GM04503 (cell line): Measurements from ENCODE around the gene KCNN3.
A peak's percentile ranks its signal among the peaks of the same experiment; 100 is the strongest.

ENCODE experiments used
- DNase-seq: peaks from one replicate; pipeline ENCODE4 v3.0.0-alpha.2; 2012; ENCODE audit warnings: low read depth

Gene KCNN3

DNA sequence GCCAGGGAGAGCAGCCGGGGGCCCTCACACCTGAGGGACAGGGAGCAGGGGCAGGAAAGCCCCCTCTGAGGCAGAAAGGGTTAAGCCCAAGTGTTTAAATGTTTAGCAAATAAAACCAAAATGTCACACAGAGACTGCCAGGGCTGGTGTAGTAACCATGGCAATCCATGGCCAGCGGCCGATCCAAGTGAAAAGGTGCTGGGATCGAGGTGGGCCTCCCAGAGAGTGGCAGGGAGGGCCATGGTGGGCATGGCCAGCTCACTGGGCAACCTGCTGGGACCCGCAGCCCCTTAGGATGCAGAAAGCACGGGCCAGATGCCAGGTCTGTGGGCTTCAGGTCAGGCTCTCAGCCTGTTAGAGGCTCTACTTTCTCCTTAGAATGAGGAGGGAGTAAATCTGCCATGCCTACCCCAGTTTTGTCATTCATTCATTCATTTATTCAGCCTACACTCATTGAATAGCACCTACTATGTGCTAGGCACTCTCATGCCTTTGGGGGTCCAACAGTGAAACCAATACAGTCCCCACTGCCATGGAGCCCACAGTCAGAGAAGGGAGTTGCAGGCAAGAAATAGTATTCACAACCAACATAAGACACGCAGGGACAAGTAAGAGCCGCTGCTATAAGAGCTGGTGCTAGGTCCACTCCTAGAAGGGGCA, 56.1 kb downstream of the KCNN3 start:
- no peak for DNase-seq

DNA sequence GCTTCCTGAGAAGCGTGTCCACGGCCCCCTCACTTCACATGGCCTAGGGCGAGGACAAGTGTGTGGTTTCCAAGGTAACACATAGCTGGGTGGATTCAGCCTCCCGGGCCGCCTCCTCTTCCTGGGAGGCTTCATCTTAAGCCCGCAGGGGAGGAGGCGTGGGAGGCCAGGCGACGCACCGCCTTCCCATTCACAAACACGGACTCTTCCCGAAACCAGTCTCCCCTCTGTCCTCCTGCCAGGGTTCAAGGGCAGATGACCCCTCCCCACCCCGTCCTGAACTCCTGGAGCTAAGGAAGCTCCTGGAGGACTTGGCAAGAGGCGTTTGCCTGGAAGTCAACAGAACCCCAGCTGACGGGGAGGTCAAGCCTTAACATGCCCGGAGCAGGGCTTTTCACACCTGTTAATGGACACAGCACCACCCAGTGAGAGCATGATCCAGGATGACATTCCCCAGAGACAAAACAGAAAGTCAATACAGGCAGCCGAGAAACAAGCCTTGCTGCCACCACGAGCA, 56.7 kb downstream of the KCNN3 start:
- no peak for DNase-seq

DNA sequence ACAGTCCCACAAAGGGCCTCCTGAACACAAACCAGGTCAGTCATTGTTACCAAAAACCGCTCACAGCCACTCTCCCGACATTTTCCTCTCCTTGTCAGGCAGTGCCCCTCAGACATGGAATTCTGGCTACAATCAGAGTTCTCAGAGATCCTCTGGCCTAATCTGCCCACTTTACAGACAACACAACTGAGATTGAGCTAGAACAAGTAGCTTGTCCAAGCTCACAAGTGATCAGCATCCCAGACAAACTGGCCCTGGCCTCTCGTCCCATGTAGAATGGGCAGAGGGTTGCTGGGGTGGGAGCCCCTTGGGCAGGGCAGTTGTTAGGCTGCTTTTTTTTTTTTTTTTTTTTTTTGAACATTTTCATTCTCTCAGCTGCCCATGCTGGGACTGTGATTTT, 57.2 kb downstream of the KCNN3 start:
- DNase-seq, result no peak

DNA sequence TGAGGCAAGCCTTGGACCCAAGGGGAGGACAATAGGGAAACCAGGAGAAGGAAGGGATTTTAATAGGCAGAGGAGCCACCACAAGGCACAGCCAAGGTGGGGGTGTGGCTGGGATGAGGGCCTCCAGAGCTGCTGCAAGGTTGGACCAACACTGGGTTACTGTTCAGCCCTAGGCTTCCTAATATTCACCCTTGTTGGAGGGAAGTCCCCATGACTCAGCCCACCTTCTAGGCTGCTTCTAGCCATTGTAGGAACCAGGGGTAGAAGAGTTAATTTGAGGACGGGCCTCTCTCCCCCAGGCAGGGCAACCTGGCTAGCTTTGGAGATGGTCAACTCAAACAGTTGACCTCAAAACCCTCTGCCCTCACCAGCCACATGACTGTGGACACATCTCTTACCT, 59.5 kb downstream of the KCNN3 start:
- DNase-seq, result no peak

DNA sequence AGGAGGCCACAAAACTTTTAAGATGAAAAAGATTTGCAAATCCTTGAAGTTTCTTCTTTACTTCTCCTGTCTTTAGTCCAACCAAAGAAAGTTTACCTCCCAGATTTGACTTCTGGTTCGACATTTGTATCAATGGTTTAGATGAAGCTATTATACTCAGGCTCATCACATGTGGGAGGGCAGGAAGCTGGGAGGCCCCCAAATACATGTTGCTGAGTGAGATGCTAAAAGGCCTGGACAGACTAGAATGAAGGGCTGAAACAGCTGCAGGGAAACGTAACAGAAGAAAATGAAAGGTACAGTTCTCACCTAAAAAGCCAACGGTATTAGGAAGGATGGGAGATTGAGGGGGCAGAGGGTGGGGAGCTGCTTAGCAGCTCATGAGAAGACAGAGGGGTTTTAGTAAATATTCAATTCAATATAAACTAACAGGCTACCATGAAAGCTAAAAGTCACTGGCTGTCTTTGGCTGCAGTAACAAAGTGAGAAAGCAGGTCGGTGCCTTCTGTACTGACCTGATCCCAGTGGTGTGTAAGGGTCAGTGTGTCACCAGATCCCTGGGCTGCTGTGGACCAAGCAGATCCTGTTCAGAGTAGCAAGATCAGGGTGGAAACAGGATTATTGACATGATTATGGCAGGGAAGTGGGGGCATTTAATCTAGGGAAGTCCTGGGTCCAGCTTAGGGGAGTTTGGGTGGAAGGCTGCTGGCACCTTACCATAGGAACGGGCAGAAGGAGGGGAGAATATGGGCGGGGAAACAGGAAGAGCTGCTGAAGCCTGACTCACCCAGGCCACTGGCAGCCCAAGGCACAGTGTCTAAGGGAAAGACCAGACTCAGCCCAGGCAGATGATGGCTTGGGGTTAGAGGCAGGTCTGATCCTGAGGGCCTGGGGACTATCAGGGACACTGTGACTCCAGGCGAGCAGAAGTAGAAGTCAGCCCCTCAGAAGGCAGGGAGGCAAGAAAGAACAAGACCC, 60.4 kb downstream of the KCNN3 start:
- peak; percentile 6 for DNase-seq

DNA sequence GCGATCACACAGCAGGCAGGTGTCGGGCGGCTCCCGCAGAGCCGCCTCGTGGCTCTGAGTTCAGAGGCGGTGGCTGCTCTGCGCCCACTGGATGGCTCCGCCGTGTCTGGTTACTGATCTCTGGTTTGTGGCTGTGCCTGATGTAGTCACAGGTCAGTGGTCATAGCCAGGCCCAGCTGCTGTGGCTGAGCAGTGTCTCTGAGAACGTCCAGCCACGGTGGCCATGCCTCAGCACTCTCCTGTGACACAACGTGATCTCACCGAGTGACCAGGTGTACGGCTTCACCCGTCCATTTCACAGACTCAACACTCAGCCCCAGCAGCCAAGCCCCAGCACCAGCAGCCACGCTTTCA, 61.2 kb downstream of the KCNN3 start:
- no peak for DNase-seq

DNA sequence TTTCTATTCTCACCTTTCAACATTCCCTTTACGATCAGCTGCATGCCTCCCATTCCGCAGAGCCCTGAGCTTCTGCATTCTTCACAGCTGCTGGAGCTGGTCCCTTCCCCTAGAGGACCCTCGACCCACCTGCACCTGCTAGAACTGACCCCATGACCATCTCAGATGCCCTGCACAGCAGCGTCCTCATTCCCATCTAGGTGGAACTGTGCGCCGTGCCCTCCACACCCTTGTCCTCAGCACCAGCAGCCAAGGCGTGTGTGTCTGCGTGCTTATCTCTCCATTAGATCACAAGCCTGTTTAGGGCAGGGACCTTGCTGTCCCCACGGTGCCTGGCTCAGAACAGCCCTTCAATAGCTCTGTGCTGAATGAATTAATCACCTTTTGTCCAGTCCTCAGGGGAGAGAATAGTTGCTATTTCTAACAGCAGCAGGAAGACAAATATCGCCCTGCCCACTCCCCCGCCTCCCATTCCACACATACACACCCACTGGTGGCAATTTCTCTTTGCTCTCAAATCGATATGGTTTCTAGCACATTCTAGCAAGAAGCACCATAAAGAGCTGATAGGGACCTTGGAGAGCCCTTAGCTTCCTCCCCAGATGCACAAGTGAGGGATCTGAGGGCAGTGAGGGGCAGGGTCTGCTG, 61.7 kb downstream of the KCNN3 start:
- DNase-seq, result no peak

DNA sequence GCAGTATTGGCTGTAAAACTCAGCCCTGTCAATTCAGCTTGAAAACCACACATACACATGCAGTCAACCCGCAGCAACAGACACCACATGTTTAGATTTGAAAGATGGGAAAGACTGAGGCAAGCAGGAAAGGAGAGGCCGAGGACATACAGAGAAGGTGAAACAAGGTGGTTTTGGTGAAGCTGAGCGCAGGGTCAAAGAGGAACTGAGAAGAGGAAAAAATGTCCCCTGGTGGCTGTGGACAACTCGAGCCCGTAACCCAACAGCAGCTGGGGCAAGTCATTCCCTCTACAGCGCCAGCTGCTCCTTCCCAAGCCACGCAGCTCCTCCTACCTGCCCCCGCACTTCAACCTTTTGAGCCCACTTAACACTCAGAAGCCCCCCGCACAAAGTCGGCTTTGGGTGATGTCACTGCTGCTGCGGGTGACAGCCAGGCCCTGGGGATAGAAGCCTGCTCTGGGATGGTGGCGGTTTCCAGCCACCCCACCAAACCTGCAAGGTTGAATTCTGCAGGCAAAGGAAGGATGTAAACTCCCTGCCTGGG, 63.0 kb downstream of the KCNN3 start:
- DNase-seq, result no peak

DNA sequence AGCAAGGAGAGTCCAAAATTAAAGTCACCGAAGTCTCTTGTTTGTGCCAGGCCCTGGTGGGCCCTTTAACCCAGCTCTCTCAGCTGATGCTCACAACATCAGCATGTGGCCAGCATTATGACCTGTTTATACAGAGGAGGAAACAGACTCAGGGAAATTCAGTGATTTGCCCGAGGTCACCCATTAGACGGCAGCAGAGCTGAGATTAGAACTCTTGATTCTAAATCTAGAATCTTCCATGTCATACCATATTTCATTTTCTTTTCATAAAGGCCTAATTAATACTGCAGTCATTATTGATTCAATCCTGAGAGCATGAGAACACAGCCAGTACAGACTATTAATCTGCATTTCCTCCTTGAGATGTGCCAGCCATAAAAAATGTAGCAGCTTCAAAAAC, 63.7 kb downstream of the KCNN3 start:
- no peak for DNase-seq

DNA sequence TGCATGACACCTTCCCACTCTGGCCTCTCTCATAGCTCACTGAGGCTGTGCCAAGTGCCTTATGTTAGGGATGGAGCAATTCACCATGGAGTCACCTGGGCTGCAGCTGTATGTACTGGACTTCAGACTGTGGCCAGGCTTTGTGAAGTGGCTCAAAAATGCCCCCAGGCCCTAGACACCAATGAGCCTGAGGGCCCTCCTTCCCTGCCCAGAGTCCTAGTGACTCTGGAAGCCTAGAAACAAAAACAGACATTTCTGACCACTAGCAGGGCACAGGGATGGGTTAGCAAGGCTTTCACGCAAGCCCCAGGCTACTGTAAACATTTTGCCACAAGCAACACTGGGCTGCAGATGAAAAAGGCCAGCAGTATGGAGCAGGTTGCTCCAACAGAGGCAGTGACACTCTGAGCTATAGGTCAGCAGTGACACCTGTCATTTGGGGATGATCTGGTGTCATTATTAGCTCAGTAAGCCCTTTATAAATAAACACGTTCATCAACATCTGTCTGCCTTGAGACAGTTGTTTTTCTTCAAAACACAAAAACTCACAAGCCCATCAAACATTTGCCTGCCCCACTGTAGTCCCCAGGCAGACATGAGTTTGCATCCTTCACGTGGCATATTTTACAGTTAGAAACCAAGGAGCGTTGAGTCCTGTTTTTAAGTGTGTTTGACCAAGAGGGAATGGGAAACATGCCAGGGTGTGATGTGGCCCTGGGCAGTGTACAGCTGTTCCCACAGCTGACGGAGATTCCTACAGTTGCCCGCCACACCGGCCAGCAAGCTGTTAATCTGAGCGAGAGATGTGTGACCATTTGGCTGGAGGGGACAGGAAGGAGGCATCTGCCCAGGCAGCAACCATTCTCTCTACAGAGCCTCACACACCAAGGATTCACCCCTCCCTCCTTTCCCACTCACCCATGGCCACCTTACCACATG, 66.8 kb downstream of the KCNN3 start:
- no peak for DNase-seq

DNA sequence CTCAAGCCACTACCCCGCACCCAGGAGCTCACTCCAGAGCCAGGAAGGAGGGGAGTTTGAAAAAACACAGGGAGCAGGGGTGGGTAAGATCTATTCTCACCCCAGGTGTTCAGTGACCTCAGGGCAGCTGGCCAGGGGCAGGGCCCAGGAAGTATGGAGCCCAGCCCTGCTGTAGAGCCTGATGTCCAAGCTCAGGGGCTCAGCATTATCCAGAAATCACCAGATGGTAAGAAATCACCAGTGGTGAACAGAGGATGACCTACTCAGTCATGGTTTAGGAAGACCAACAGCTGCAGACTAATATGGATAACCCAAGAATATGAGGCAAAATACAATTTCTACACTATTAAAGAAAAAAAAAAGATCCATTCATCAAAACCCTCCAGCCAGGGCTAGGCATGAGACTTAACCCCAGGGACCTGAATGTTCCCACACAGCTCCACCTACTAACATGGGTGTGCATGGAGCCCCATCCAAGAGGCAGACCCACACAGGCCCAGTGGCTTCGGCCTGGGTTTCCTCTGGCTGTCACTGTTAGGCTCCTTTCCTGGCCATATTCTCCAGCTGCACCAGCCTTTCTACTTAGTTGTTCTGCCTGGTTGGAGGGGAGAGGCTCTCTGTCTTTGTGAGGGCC, 67.6 kb downstream of the KCNN3 start:
- DNase-seq, result no peak

DNA sequence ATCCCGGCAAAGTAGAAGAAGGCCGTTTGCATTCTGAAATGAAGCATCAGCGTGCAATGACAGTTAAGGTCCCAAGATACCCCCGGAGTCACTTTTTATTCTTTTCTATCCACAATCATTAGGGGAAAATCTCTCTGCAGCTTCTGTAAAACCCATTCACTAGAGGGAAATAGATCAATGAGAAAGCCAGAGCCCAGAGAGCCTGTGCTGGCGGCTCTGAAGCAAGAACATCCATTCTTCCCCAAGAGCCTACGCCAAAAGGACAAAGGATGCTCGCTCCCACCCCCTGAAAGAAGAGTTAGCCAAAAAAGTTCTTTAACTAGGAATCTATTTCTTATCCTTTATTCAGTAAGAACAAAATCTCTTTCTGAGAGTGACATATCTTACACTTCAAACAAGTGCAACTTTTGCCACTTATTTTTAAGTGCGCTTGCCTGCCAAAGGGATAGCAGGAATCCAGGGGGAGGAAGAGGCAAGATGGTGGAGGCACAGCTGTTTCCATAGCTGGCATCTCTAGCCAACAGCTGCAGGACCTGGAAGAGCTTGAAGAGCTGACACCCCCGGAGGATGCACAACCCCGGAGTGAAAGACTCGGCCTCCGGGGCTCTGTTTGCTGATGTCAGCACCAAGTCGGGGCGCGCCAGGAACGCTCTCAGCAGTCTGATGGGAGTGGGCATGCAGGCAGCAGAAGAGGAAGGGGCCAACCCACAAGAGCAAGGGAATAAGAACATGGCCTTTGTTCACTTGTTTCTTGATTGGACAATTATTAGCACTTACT, 68.7 kb downstream of the KCNN3 start:
- DNase-seq, result no peak

DNA sequence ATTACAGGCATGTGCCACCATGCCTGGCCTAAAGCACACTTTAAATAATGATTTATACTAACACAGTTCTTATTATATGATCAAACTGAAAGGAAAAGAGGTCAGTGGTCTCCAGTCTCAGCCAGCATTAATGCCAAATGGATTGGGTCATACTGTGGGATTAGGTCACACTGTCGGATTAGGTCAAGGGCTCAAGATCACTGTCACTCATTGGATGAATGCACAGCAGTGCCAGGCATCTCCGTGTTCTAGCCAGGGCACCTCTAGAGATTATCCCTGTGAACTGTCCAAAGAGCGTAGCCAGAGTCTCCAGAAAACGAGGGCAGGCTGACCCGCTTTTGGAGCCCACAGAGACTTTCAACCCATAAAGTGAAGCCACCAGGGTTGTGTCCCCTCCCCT, 70.9 kb downstream of the KCNN3 start:
- DNase-seq, result no peak

DNA sequence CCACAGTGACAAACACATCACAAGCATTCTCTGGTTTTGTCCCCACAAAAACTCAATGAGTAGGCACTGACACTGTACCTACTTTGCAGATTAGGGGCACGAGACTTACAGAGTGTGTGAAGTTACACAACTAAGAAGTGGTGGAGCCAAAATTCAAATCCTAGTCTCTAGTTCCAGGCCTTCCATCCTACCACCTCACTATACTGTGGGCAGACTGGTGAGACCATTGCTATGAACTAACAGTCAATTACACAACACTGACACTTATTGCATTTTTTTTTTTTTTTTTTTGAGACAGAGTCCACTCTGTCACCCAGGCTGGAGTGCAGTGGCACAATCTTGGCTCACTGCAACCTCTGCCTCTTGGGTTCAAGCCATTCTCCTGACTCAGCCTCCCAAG, 71.4 kb downstream of the KCNN3 start:
- DNase-seq, result no peak

DNA sequence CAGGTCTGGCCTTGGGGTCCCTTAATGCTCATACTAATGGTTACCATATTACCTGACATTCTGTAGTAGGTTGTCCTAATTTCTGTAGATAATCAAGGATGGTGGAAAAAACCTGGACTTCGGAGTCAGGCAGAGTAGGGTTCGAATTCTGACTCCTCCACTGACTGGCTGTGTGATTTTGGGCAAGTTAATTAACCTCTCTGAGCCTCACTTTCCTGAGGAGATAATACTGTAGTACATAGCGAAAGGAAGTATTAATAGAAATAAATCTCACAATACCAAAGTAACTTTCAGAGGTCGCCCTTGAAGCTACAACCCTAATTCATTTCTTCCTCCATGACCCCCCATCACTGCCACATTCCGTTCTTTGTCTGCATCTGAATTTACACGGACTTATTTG, 72.9 kb downstream of the KCNN3 start:
- no peak for DNase-seq

DNA sequence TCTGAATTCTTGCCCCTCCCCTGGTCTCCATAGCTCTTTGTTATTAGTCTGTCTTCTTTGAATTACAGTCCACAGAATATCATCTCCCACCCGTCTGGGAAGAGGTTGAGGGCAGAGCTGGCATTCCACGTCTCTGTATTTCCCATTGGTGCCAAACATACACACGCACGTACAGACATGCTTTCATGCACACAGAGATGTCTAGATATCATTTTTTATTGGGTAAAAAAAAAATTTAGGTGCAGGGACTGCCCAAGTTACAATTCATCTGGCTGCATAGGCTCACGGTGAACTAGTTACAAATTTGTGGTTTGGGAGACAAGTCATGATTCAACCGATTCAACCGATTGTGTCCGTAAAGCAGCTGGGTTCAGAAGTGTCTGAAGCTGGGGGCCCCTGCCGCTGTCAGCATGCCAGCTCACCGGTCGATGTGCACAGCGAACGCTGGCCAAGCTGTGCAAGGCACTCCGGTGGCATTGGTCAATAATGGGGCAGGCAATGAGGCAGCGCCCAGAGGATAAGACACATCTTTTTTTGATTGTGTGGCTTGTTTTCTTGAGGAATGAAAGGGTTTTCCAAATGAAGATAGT, 73.7 kb downstream of the KCNN3 start:
- DNase-seq, result no peak

DNA sequence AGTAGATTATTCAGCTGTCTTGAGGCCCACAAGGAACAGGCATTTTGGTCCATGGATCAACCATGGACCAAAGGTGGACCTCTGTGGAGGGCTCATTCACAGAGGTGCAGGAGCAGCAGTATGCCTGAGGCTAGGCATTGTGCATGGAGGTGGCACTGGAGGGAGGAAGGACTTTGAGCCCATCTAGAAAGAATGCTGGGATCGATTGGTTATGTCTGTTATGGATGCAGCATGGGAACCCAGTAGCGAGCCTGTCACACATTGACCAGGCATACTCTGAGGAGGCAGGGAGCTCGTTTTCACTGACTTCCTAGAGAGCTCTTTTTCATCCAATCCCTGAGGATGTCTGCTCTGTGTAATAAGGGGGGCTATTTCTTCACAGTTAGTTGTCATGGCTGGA, 75.5 kb downstream of the KCNN3 start:
- DNase-seq, result no peak

DNA sequence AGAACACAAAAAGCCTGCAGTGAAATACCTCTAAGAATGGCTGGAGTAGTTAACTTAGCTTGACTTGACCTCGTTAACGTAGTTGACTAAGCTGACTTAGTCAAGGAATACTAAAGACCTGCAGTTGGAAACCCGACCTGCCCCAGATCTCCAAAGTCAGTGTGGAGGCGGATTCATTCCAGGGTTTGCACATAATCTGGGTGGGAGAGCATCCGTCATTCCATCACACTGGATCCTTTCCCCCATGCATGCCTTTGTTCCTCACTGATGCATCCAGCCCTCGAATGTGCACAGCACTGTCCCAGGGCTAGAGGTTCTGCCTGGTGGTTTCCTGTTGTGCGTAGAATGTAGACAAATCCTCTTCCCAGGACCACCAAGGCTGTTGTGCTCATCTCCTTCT, 76.4 kb downstream of the KCNN3 start:
- no peak for DNase-seq

DNA sequence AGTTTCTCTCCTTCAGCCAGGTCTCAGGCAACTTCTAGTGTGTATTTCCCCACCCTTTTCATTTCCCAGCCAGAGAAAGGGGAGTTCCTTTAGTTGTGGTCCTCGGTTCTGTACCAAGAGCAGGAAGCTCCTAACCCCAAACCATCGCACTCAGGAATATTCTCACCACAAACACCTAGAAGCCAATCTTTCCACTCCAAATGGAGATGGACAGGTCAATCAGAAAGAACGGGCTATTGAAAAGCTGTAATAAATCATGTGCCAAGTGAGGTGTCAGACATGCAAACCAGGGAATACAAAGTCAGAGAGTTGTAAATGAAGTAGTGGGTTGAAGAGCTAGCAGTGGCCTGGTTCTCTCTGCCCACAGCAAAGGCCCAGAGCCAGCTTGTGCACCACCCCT, 77.2 kb downstream of the KCNN3 start:
- DNase-seq, result no peak
